A549 (cell line): Measurements from ENCODE around the gene CDC42BPG. TPM values are rescaled to one million over a fixed set of nuclear protein-coding genes. Genes with fewer than 3 reads are reported as not detected.

Experiments
- ATAC-seq, 2 experiments: fragments of 200-7000 bp in 1 of 2; fragments of >200 bp in 1 of 2; cut with Nextera tagmentation in 1 of 2; cut with Tn5 transposase in 1 of 2; 3 replicates each; pipeline versions ENCODE4 v1.8.0 to v1.9.1; 2018 to 2020; ENCODE audit warnings: mild to moderate bottlenecking in 1 of 2, moderate library complexity in 1 of 2
- CTCF ChIA-PET: fragments of 300-600 bp; sonication (Branson Sonifier 250); formaldehyde crosslinking; extraction: SDS; loops from one replicate; lab custom pipeline; 2021; ENCODE audit warnings: antibody characterized with exemption, inconsistent platforms; lab: Yijun Ruan, JAX
- POLR2A ChIA-PET: fragments of 350-600 bp; formaldehyde crosslinking; extraction: SDS; loops from one replicate; lab custom pipeline; 2021; ENCODE audit warnings: antibody characterized with exemption, inconsistent platforms; lab: Yijun Ruan, JAX
- DNase-seq, 2 experiments: peaks; one replicate each; pipeline versions ENCODE4 v3.0.0 to v3.0.0-alpha.2; 2011 to 2016; ENCODE audit warnings: low read depth in 1 of 2, low spot score in 1 of 2
- FAIRE-seq: peaks from 2 replicates; lab custom pipeline; 2011; peaks lifted over from hg19 to GRCh38; lab: Jason Lieb, UNC
- H3K27ac ChIP-seq, 2 experiments: fragments of >200 bp; sonication (Bioruptor Twin); formaldehyde crosslinking; 3 replicates each; pipeline ENCODE4 v1.5.1; 2016 to 2017
- H3K4me1 ChIP-seq: fragments of >200 bp; sonication (Bioruptor Twin); formaldehyde crosslinking; 3 replicates; pipeline ENCODE4 v1.6.1; 2016
- H3K4me2 ChIP-seq: fragments of >200 bp; sonication (Bioruptor Twin); formaldehyde crosslinking; 3 replicates; pipeline ENCODE4 v1.6.1; 2016
- H3K4me3 ChIP-seq: fragments of >200 bp; sonication (Bioruptor Twin); formaldehyde crosslinking; 3 replicates; pipeline ENCODE4 v1.5.1; 2016
- H3K9me3 ChIP-seq: fragments of >200 bp; sonication (Bioruptor Twin); formaldehyde crosslinking; 3 replicates; pipeline ENCODE4 v1.6.1; 2016
- CHD4 ChIP-seq: fragments of 200-600 bp; sonication (generic); IDR thresholded peaks from 2 replicates; pipeline ENCODE4 v1.6.1; 2016; ENCODE audit warnings: antibody characterized with exemption, mild to moderate bottlenecking, borderline replicate concordance
- EHMT2 ChIP-seq: fragments of 200-600 bp; sonication (generic); IDR thresholded peaks from 2 replicates; pipeline ENCODE4 v1.6.1; 2016; ENCODE audit warnings: antibody characterized with exemption, low read depth, mild to moderate bottlenecking, moderate library complexity
- EP300 ChIP-seq, 2 experiments: fragments of >200 bp; sonication (Bioruptor Twin); formaldehyde crosslinking; IDR thresholded peaks; 2 replicates in 1 of 2; 3 replicates in 1 of 2; pipeline ENCODE4 v1.6.1; 2016 to 2017
- FOXS1 ChIP-seq: fragments of 250-450 bp; sonication (Bioruptor Pico); IDR thresholded peaks from 2 replicates; pipeline ENCODE4 v1.5.0; 2020; ENCODE audit warnings: mild to moderate bottlenecking, moderate library complexity
- JUN ChIP-seq, 2 experiments: fragments of >200 bp; sonication (Bioruptor Twin); formaldehyde crosslinking; IDR thresholded peaks; 2 replicates in 1 of 2; 3 replicates in 1 of 2; pipeline ENCODE4 v1.6.1; 2016 to 2017
- MAZ ChIP-seq: fragments of 150-350 bp; IDR thresholded peaks from 2 replicates; pipeline ENCODE4 v1.6.1; 2014; ENCODE audit warnings: antibody characterized with exemption, low read depth, low read length, borderline replicate concordance
- MYC ChIP-seq: IDR thresholded peaks from 2 replicates; pipeline ENCODE4 v1.6.1; 2012; ENCODE audit warnings: mild to moderate bottlenecking, inconsistent platforms, low read length, improper control_type of control experiment, borderline replicate concordance
- NR3C1 ChIP-seq: fragments of >200 bp; sonication (Bioruptor Twin); formaldehyde crosslinking; IDR thresholded peaks from 3 replicates; pipeline ENCODE4 v1.6.1; 2017
- POLR2A ChIP-seq: IDR thresholded peaks from 2 replicates; pipeline ENCODE4 v1.6.1; 2012; ENCODE audit warnings: mild to moderate bottlenecking, low read length
- RAD21 ChIP-seq, 2 experiments: fragments of >200 bp in 1 of 2; sonication (Bioruptor Twin) in 1 of 2; formaldehyde crosslinking in 1 of 2; IDR thresholded peaks in 1 of 2; conservative IDR thresholded peaks in 1 of 2; 2 replicates in 1 of 2; 3 replicates in 1 of 2; pipeline ENCODE4 v1.6.1; 2012 to 2018; ENCODE audit warnings: inconsistent platforms in 1 of 2
- RARB ChIP-seq: fragments of 250-450 bp; sonication (Bioruptor Pico); IDR thresholded peaks from 2 replicates; pipeline ENCODE4 v1.8.0; 2021; ENCODE audit warnings: mild to moderate bottlenecking, moderate library complexity
- RNF2 ChIP-seq: fragments of 200-600 bp; sonication (generic); IDR thresholded peaks from 2 replicates; pipeline ENCODE4 v1.6.1; 2016; ENCODE audit warnings: low read depth, mild to moderate bottlenecking, antibody characterized with exemption, moderate library complexity, borderline replicate concordance
- SREBF2 ChIP-seq: fragments of 450-650 bp; IDR thresholded peaks from 2 replicates; pipeline ENCODE4 v1.6.1; 2014; ENCODE audit warnings: mild to moderate bottlenecking, moderate library complexity
- TP53 ChIP-seq: fragments of 250-450 bp; sonication (Bioruptor Pico); IDR thresholded peaks from 2 replicates; pipeline ENCODE4 v1.5.0; 2021; ENCODE audit warnings: mild to moderate bottlenecking, moderate library complexity
- whole genome bisulfite sequencing: methylation state at CpG from one replicate; pipeline ENCODE4 v1.1.6; 2017; ENCODE audit errors: missing lambda C conversion rate; 5-methylcytosine and 5-hydroxymethylcytosine counted together
- polyA plus RNA-seq, 4 experiments: library from polyadenylated mRNA; depleted of rRNA in 3 of 4; stranded (reverse); fragments of >200 nt; fragmentation: RNase III in 1 of 4; extraction: RNeasy Plus Mini Kit Qiagen cat#74134 plus additional on column Dnase treatment in 1 of 4; gene quantifications; 2 replicates in 3 of 4; 3 replicates in 1 of 4; pipeline ENCODE4 v1.2.3, GENCODE V29; 2011 to 2017
- TF ChIP-seq, protein P1 (sequence below): fragments of 450-650 bp; IDR thresholded peaks from 2 replicates; pipeline ENCODE4 v1.6.1; 2014; ENCODE audit warnings: antibody characterized with exemption
- TF ChIP-seq, protein P2 (sequence below): fragments of >200 bp; sonication (Bioruptor Twin); formaldehyde crosslinking; IDR thresholded peaks from 3 replicates; pipeline ENCODE4 v1.6.1; 2016
- TF ChIP-seq, protein P3 (sequence below): IDR thresholded peaks from 2 replicates; pipeline ENCODE4 v1.6.1; 2012; ENCODE audit warnings: low read depth, borderline replicate concordance
- TF ChIP-seq, protein P4 (sequence below): fragments of 150-350 bp; IDR thresholded peaks from 2 replicates; pipeline ENCODE4 v1.6.1; 2014; ENCODE audit warnings: low read depth, mild to moderate bottlenecking, low read length
- TF ChIP-seq, protein P5 (sequence below): fragments of 250-450 bp; sonication (Bioruptor Pico); IDR thresholded peaks from 2 replicates; pipeline ENCODE4 v1.5.0; 2021; ENCODE audit warnings: mild to moderate bottlenecking, moderate library complexity, borderline replicate concordance

CDC42BPG gene
- polyA plus RNA-seq, 2 of the 4 experiments (the other 2 are of a cell fraction), result 0.35 to 1.0 TPM

DNA sequence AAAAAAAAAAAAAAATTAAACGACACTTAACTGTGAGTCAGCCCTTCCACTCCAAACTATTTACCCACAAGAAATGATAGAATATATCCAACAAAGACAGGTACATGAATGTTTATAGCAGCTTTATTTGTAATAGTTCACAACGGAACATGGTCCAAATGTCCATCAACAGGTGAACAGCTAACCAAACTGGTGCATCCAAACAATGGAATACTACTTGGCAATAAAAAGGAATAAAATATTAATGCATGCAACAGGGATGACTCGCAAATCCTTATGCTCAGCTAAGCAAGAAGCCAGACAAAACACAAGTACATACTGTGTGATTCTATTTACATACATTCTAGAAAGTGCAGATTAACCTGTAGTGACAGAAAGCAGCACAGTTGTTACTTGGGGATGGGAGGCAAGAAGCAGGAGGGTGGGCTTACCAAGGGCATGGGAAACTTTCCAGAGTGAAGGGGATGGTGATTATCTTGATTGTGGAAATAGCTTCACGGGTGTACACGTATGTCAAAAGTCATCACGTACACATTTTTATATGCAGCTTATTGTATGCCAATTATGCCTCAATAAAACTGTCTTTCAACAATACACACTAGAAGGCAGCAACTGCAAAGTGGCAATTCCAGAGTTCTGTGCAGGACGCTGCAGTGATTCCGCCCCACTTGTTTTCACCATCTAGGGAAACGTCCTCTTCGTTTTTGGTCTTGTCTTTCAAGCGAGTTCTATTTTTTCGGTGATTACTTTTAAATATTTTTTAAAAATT is 59.5 kb downstream of the CDC42BPG start:
- DNase-seq, result no peak
- no peak overlapping the region for H3K4me2 ChIP-seq
- no peaks in the 10 kb centered on the region for H3K9me3 ChIP-seq
- WGBS, result 85% methylated on average over 12 of the region's 12 CpGs
- ChIA-PET POLR2A (no interaction called here), CTCF (interaction anchor here (0.7 to 9.7 kb wide), 12 partner anchors 9 to 109 kb away, joined by 3 to 79 read pairs (median 6); partner anchors contain the start of genes MAP4K2 and MEN1)
- H3K4me3 ChIP-seq, result no peak overlapping the region
- no peak for TF ChIP-seq TP53 (CRISPR knock-in tag)
- TF ChIP-seq, protein P1, sequence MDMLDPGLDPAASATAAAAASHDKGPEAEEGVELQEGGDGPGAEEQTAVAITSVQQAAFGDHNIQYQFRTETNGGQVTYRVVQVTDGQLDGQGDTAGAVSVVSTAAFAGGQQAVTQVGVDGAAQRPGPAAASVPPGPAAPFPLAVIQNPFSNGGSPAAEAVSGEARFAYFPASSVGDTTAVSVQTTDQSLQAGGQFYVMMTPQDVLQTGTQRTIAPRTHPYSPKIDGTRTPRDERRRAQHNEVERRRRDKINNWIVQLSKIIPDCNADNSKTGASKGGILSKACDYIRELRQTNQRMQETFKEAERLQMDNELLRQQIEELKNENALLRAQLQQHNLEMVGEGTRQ, result no peak
- no peak for TF ChIP-seq RAD21 (conservative IDR thresholded peaks at IDR 0.05 in 1 of 2, IDR thresholded peaks at IDR 0.05 in 1 of 2)
- no peak for TF ChIP-seq MYC
- TF ChIP-seq CHD4, result no peak
- TF ChIP-seq, protein P2, sequence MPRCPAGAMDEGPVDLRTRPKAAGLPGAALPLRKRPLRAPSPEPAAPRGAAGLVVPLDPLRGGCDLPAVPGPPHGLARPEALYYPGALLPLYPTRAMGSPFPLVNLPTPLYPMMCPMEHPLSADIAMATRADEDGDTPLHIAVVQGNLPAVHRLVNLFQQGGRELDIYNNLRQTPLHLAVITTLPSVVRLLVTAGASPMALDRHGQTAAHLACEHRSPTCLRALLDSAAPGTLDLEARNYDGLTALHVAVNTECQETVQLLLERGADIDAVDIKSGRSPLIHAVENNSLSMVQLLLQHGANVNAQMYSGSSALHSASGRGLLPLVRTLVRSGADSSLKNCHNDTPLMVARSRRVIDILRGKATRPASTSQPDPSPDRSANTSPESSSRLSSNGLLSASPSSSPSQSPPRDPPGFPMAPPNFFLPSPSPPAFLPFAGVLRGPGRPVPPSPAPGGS, result no peak
- TF ChIP-seq RNF2, result no peak
- no peak for TF ChIP-seq EP300 (IDR thresholded peaks at IDR 0.05)
- no peak for TF ChIP-seq EHMT2
- no peak for TF ChIP-seq NR3C1
- no peak for TF ChIP-seq JUN (IDR thresholded peaks at IDR 0.05)
- TF ChIP-seq, protein P3, sequence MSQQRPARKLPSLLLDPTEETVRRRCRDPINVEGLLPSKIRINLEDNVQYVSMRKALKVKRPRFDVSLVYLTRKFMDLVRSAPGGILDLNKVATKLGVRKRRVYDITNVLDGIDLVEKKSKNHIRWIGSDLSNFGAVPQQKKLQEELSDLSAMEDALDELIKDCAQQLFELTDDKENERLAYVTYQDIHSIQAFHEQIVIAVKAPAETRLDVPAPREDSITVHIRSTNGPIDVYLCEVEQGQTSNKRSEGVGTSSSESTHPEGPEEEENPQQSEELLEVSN, result no peak
- TF ChIP-seq, protein P4, sequence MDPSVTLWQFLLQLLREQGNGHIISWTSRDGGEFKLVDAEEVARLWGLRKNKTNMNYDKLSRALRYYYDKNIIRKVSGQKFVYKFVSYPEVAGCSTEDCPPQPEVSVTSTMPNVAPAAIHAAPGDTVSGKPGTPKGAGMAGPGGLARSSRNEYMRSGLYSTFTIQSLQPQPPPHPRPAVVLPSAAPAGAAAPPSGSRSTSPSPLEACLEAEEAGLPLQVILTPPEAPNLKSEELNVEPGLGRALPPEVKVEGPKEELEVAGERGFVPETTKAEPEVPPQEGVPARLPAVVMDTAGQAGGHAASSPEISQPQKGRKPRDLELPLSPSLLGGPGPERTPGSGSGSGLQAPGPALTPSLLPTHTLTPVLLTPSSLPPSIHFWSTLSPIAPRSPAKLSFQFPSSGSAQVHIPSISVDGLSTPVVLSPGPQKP, result no peak
- no peak for TF ChIP-seq RARB (CRISPR knock-in tag)
- no peak for TF ChIP-seq SREBF2
- TF ChIP-seq FOXS1 (CRISPR knock-in tag), result no peak
- TF ChIP-seq POLR2A, result no peak
- TF ChIP-seq, protein P5, sequence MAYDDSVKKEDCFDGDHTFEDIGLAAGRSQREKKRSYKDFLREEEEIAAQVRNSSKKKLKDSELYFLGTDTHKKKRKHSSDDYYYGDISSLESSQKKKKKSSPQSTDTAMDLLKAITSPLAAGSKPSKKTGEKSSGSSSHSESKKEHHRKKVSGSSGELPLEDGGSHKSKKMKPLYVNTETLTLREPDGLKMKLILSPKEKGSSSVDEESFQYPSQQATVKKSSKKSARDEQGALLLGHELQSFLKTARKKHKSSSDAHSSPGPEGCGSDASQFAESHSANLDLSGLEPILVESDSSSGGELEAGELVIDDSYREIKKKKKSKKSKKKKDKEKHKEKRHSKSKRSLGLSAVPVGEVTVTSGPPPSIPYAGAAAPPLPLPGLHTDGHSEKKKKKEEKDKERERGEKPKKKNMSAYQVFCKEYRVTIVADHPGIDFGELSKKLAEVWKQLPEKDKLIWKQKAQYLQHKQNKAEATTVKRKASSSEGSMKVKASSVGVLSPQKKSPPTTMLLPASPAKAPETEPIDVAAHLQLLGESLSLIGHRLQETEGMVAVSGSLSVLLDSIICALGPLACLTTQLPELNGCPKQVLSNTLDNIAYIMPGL (CRISPR knock-in tag), result no peak
- no peak for TF ChIP-seq MAZ
- no peak for ATAC-seq
- no peaks in the 10 kb centered on the region; the same call in 2 of the 3 replicates for H3K4me1 ChIP-seq
- no peak for FAIRE-seq
- H3K27ac ChIP-seq, result no peak overlapping the region
